OCI-LY3 (cell line): ENCODE measurements around the gene CDH4.

Experiments
- EZH2phosphoT487 ChIP-seq: fragments of 200-600 bp; shearing (Covaris generic); IDR thresholded peaks from 2 replicates; pipeline ENCODE4 v1.6.1; 2018; ENCODE audit warnings: antibody characterized with exemption, mixed run types, low read depth
- TF ChIP-seq, protein P1 (sequence below): fragments of 200-600, 300-600 bp; sonication (generic); IDR thresholded peaks from 2 replicates; pipeline ENCODE4 v1.5.1; 2014; ENCODE audit warnings: antibody characterized with exemption, low read length, low read depth

DNA sequence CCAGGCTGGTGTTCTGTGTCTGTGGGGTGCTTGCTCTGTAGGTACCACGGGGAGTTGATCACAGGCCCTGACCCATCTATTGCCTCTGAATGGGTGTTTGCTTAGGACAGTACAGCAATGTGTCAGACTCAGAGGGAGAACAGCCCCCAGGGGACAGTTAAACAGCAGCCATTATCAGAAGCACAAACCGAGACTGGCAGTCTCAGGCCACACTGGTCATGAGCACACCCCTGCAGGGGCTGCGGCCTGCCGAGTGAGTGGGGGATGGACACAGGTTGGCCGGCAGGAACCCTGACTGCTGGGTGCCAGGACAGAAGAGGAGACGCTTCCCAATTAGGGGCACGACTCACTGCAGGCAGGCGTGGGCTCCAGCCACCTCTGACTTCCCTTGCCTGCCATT, 395.6 kb downstream of the CDH4 start:
- TF ChIP-seq, protein P1, sequence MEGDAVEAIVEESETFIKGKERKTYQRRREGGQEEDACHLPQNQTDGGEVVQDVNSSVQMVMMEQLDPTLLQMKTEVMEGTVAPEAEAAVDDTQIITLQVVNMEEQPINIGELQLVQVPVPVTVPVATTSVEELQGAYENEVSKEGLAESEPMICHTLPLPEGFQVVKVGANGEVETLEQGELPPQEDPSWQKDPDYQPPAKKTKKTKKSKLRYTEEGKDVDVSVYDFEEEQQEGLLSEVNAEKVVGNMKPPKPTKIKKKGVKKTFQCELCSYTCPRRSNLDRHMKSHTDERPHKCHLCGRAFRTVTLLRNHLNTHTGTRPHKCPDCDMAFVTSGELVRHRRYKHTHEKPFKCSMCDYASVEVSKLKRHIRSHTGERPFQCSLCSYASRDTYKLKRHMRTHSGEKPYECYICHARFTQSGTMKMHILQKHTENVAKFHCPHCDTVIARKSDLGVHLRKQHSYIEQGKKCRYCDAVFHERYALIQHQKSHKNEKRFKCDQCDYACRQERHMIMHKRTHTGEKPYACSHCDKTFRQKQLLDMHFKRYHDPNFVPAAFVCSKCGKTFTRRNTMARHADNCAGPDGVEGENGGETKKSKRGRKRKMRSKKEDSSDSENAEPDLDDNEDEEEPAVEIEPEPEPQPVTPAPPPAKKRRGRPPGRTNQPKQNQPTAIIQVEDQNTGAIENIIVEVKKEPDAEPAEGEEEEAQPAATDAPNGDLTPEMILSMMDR, result no peak
- TF ChIP-seq EZH2phosphoT487, result no peak
